Measurements from ENCODE around the gene TBCK. TPM values are rescaled to one million over a fixed set of nuclear protein-coding genes. Genes with fewer than 3 reads are reported as not detected.

The TBCK gene
- total and polyA plus RNA-seq, 2 of the 8 experiments (the other 6 are each of a cell fraction or from before 2014, with no cell fraction given) = 10.2 to 18.7 TPM

DNA sequence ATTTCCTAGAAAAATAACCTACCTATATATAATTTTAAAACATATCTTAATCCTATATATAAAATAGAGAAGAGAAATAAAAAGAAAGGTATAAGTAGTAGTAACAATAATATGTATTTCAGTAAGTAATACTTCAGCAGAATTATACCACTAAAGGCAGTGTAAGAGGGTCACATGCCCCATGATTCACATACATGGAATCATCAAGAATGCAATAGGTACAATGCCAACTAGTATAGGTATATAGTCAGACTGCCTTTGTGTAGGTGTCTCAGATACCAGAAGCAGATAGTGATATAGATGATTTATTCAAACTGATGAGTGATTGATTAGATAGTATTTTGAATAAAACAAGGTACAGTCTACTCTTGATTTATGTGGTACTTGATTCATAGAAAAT, 9.8 kb upstream of the TBCK start:
- peaks cover 0 to 43% (median 14%) of the 10 kb centered on the region in 4 experiments; a peak in 4 of 8 replicates for H3K36me3 ChIP-seq (ENCODE audit: control insufficient read depth in 2 of 4, insufficient read depth in 4 of 4, low read length in 3 of 4)
- CTCF ChIA-PET (ENCODE audit: partially characterized antibody) = interaction anchor here (1.6 kb wide), 1 partner anchor 60 kb away, joined by 4 read pairs; no protein-coding TSS in a partner anchor
- FAIRE-seq = no peak

More for the DNA sequence above, 9.8 kb upstream of the TBCK start:
- Histone ChIP-seq H2BK20ac (ENCODE audit: low read length) (no peak overlapping the region), H3K56ac (replicated peaks; ENCODE audit: insufficient read length, low read depth, low read length) (no peak overlapping the region), H2AFZ (ENCODE audit: low read length) (no peak overlapping the region), H4K5ac (ENCODE audit: insufficient read length, low read depth, low read length) (no peak overlapping the region), H2BK5ac (ENCODE audit: low read depth, low read length) (no peak overlapping the region), H2BK12ac (ENCODE audit: low read depth, low read length) (no peak overlapping the region), H3K23ac (ENCODE audit: insufficient read length) (no peak overlapping the region), H3K4ac (replicated peaks; ENCODE audit: insufficient read length, low read depth, low read length) (no peak overlapping the region), H2BK15ac (ENCODE audit: low read length) (no peak overlapping the region), H2AK5ac (ENCODE audit: low read depth, low read length) (no peak overlapping the region), H2BK120ac (replicated peaks; ENCODE audit: low read depth, low read length) (no peak overlapping the region), H3K79me2 (ENCODE audit: control insufficient read depth in 1 of 2, insufficient read depth in 2 of 2, low read length in 2 of 2) (peaks cover 0 to 3% of the 10 kb centered on the region in 2 experiments; a peak in 1 of 4 replicates), H4K20me1 (replicated peaks in 1 of 2; ENCODE audit: control insufficient read depth in 1 of 2, insufficient read depth in 2 of 2, low read length in 2 of 2) (peaks cover 0 to 2% of the 10 kb centered on the region in 2 experiments), H3K27me3 (replicated peaks in 1 of 4; ENCODE audit: control insufficient read depth in 3 of 4, extremely low read depth in 1 of 4, insufficient read depth in 3 of 4, low read length in 3 of 4) (no peaks in the 10 kb centered on the region), H4K91ac (replicated peaks; ENCODE audit: insufficient read length, low read length) (no peak overlapping the region), H3K27ac (ENCODE audit: low read depth, low read length) (no peak overlapping the region), H3K4me1 (replicated peaks in 1 of 4; ENCODE audit: control insufficient read depth in 3 of 4, insufficient read depth in 4 of 4, low read length in 3 of 4) (no peaks in the 10 kb centered on the region), H3K4me3 (ENCODE audit: extremely low read depth in 1 of 4, insufficient read depth in 2 of 4, low read depth in 3 of 4, low read length in 4 of 4) (no peak overlapping the region), H3K9ac (replicated peaks in 1 of 4; ENCODE audit: extremely low read depth in 1 of 4, low read depth in 3 of 4, low read length in 3 of 4) (no peak overlapping the region), H3K9me3 (ENCODE audit: insufficient read depth in 2 of 2, low read depth in 1 of 2, low read length in 1 of 2) (peaks cover 0 to 7% of the 10 kb centered on the region in 2 experiments; a peak in 1 of 4 replicates), H4K8ac (ENCODE audit: extremely low read depth, insufficient read depth, low read length) (no peak overlapping the region), H3K4me2 (ENCODE audit: insufficient read depth in 1 of 2, low read depth in 2 of 2, low read length in 2 of 2) (no peak overlapping the region), H3K79me1 (ENCODE audit: low read depth, low read length) (no peaks in the 10 kb centered on the region), H3K14ac (ENCODE audit: insufficient read length) (no peak overlapping the region), H3K18ac (ENCODE audit: extremely low read depth, low read length) (no peak overlapping the region), H3K23me2 (ENCODE audit: low read depth, low read length) (no peaks in the 10 kb centered on the region)
- DNase-seq (ENCODE audit: low read depth in 1 of 2, low spot score in 2 of 2) = no peak
- TF ChIP-seq BCL11A (IDR thresholded peaks at IDR 0.05; ENCODE audit: low read depth in 2 of 2, low read length in 2 of 2) = no peak
- no peak for TF ChIP-seq SIN3A (conservative IDR thresholded peaks at IDR 0.05 in 1 of 2, IDR thresholded peaks at IDR 0.05 in 1 of 2; ENCODE audit: low read depth in 1 of 2, low read length in 2 of 2)
- no peak for TF ChIP-seq BRCA1 (IDR thresholded peaks at IDR 0.05; ENCODE audit: low read depth, low read length)
- no peak for TF ChIP-seq SP1 (IDR thresholded peaks at IDR 0.05; ENCODE audit: low read depth, low read length)
- no peak for TF ChIP-seq SIX5 (IDR thresholded peaks at IDR 0.05; ENCODE audit: low read depth, low read length)
- POLR2A ChIA-PET (ENCODE audit: partially characterized antibody) = no interaction called here
